ENCODE measurements around the gene RAB21. TPM values are rescaled to one million over a fixed set of nuclear protein-coding genes. Genes with fewer than 3 reads are reported as not detected.

RAB21 gene
- total and polyA plus RNA-seq, 7 donors, result 7.8 to 27.0 (median 18.3) TPM

DNA sequence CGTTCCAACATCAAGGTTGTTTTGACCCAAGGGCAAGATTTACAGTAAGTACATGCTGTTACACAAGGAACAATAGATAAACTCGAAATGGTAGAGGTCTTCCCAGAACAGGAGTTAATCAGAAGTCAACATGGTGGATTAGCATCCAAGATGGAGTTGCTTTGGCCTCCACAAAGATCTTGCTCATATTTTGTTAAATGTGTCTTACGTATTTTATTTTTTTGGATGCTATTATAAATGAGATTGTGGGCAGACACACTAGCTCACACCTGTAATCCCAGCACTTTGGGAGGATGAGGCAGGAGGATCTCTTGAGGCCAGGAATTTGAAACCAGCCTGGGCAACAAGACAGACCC, 22.3 kb upstream of the RAB21 start:
- Histone ChIP-seq H3K9me3 (no peaks in the 10 kb centered on the region), H3K27me3 (no peaks in the 10 kb centered on the region), H3K27ac (no peak overlapping the region), H3K4me3 (no peak overlapping the region), H3K36me3 (no peaks in the 10 kb centered on the region), H3K4me1 (no peaks in the 10 kb centered on the region)
- intact Hi-C loops (cut with DNase I), result no loop called here
- no peak for TF ChIP-seq POLR2AphosphoS5 (IDR thresholded peaks at IDR 0.05)
- no peak for DNase-seq
- 82 to 85% methylated on average over 3 of the region's 3 CpGs for WGBS, 2 donors

GRCh38 chr12:71737197-71737596, 17.5 kb upstream of the RAB21 start:
- no peak for DNase-seq
- TF ChIP-seq CTCF (IDR thresholded peaks at IDR 0.05) (no peak), EP300 (IDR thresholded peaks at IDR 0.05) (no peak), POLR2A (IDR thresholded peaks at IDR 0.05) (no peak), POLR2AphosphoS5 (IDR thresholded peaks at IDR 0.05) (no peak)
- Histone ChIP-seq H3K4me3 (no peak overlapping the region), H3K27ac (no peak overlapping the region), H3K27me3 (no peaks in the 10 kb centered on the region), H3K36me3 (no peaks in the 10 kb centered on the region), H3K9me3 (no peaks in the 10 kb centered on the region), H3K4me1 (no peaks in the 10 kb centered on the region)
- intact Hi-C loops (cut with DNase I), result no loop called here
- WGBS, 2 donors, result 86 to 96% methylated on average over 1 of the region's 1 CpG

- 1 to 86% methylated on average over 1 of the region's 1 CpG for WGBS, 2 donors
- H3K9me3 ChIP-seq, result no peaks in the 10 kb centered on the region
- no peak overlapping the region for H3K4me3 ChIP-seq
- no peak overlapping the region for H3K27ac ChIP-seq
- TF ChIP-seq POLR2A (IDR thresholded peaks at IDR 0.05), result no peak
- TF ChIP-seq POLR2AphosphoS5 (IDR thresholded peaks at IDR 0.05), result no peak
- TF ChIP-seq CTCF (IDR thresholded peaks at IDR 0.05), result no peak
- no peak for TF ChIP-seq EP300 (IDR thresholded peaks at IDR 0.05)
- no peak for DNase-seq
- no peaks in the 10 kb centered on the region for H3K27me3 ChIP-seq
- no peaks in the 10 kb centered on the region for H3K36me3 ChIP-seq
- no peaks in the 10 kb centered on the region for H3K4me1 ChIP-seq
- intact Hi-C loops (cut with DNase I), result no loop called here
Observed at GRCh38 chr12:71742998-71743397, 11.7 kb upstream of the RAB21 start.

DNA sequence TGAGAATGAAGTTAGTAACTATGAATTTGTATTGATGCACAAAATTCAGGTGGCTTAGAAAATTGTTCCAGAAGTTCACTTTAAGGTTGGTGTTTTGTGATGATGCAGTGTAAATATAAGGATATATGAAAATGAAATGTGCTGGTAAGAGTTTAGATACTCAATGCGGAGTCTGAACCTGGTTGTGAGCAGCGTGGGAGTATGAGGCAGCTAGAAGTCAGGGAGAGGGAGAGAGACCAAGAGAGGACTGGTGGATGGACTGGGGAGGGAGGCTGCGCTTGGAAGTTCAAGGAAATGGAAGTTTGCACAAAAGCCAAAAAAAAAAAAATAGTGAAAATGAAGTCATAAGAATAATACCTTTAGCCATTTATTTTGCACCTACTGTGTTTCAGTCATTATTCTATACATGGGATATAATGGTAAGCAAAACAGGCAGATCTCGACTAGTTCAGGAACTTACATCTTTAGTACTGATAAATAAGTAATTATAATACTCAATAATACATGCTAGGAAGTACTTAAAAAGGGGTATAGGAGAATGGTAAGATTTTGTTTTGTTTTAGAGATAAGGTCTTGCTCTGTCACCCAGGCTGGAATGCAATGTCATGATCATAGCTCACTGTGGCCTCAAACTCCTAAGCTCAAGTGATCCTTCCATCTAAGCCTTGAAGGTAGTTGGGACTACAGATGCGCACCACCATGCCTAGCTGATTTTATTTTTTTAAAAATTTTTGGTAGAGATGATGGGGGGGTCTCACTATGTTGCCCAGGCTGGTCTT, 10.0 kb upstream of the RAB21 start:
- WGBS, 2 donors, result 94 to 95% methylated on average over 5 of the region's 5 CpGs
- no peaks in the 10 kb centered on the region for H3K36me3 ChIP-seq
- no peak for DNase-seq
- H3K27me3 ChIP-seq, result no peaks in the 10 kb centered on the region
- no peak overlapping the region for H3K4me3 ChIP-seq
- no peak overlapping the region for H3K27ac ChIP-seq
- no peaks in the 10 kb centered on the region for H3K9me3 ChIP-seq
- no peak for TF ChIP-seq POLR2A (IDR thresholded peaks at IDR 0.05)
- TF ChIP-seq EP300 (IDR thresholded peaks at IDR 0.05), result no peak
- TF ChIP-seq POLR2AphosphoS5 (IDR thresholded peaks at IDR 0.05), result no peak
- TF ChIP-seq CTCF (IDR thresholded peaks at IDR 0.05), result no peak
- intact Hi-C loops (cut with DNase I), result no loop called here
- H3K4me1 ChIP-seq, result no peaks in the 10 kb centered on the region

DNA sequence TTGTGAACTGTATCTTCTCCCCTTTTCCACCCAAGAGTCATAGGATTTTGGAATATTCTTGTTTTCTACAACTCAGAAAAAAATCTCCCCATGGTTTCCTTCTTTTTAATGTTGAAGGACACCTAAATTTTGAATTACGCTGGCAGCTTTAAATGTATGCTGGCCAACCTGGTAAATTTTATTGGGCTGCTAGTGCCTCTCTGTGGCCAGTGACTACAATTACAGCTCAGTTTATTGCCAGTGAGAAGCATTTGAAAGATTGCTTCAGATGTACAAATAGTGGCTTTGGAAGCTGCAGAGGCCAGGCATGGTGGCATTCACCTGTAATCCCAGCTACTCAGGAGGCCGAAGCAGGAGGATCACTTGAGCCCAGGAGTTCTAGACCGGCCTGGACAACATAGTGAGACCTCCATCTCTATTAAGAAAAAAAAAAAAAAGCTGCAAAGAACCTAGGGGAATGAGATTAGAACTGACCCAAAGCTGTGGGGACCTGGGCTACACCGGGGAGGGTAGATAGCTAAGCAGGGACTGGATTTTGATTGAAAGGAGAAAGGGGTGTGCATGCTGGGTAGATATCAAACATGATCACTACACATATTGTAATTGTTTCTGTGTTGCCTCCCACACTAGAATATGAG, 7.6 kb upstream of the RAB21 start:
- no peaks in the 10 kb centered on the region for H3K36me3 ChIP-seq
- no peak for TF ChIP-seq POLR2A (IDR thresholded peaks at IDR 0.05)
- peak; percentile 55 to 67 (median 66) for TF ChIP-seq CTCF (IDR thresholded peaks at IDR 0.05)
- no peak for TF ChIP-seq POLR2AphosphoS5 (IDR thresholded peaks at IDR 0.05)
- no peak for TF ChIP-seq EP300 (IDR thresholded peaks at IDR 0.05)
- 27 to 39% methylated on average over 4 of the region's 4 CpGs for WGBS, 2 donors
- no peaks in the 10 kb centered on the region for H3K4me1 ChIP-seq
- DNase-seq, result no peak
- H3K27me3 ChIP-seq, result peaks cover 0 to 5% (median 0%) of the 10 kb centered on the region in 3 donors
- H3K27ac ChIP-seq, result no peak overlapping the region
- H3K9me3 ChIP-seq, result no peaks in the 10 kb centered on the region
- intact Hi-C loops (cut with DNase I), result no loop called here
- H3K4me3 ChIP-seq, result no peak overlapping the region

Data from sigmoid colon (tissue), 7 donors.